OCI-LY1 (cell line): Measurements from ENCODE around the gene SPATA18.

ENCODE experiments used
- H2AFZ ChIP-seq: fragments of 200-600 bp; sonication (generic), shearing (Covaris generic); 2 replicates; pipeline ENCODE4 v1.6.0; 2014; ENCODE audit warnings: antibody characterized with exemption, mild to moderate bottlenecking, low read length
- H3F3A ChIP-seq: fragments of 200-600 bp; sonication (generic), shearing (Covaris generic); 2 replicates; pipeline ENCODE4 v1.6.0; 2014; ENCODE audit warnings: mild to moderate bottlenecking, antibody characterized with exemption, low read length, moderate library complexity; ENCODE audit not compliant: insufficient read depth
- H3K27ac ChIP-seq: fragments of 200-600 bp; sonication (generic); 2 replicates; pipeline ENCODE4 v1.5.1; 2014; ENCODE audit warnings: low read length, mixed run types, mild to moderate bottlenecking, low read depth; ENCODE audit not compliant: poor library complexity, severe bottlenecking
- H3K27me3 ChIP-seq: fragments of 200-600 bp; sonication (generic); 2 replicates; pipeline ENCODE4 v1.6.0; 2014; ENCODE audit warnings: antibody characterized with exemption, mild to moderate bottlenecking, low read length, moderate library complexity; ENCODE audit not compliant: insufficient read depth
- H3K36me3 ChIP-seq: fragments of 200-600 bp; sonication (generic); 2 replicates; pipeline ENCODE4 v1.6.1; 2014; ENCODE audit warnings: mild to moderate bottlenecking, antibody characterized with exemption, low read length, moderate library complexity, mixed read lengths; ENCODE audit not compliant: insufficient read depth
- H3K4me1 ChIP-seq: fragments of 200-600 bp; sonication (generic); 2 replicates; pipeline ENCODE4 v1.5.1; 2014; ENCODE audit warnings: mild to moderate bottlenecking, low read length, moderate library complexity; ENCODE audit not compliant: insufficient read depth, severe bottlenecking
- H3K4me2 ChIP-seq: fragments of 200-600 bp; sonication (generic), shearing (Covaris generic); 2 replicates; pipeline ENCODE4 v1.6.1; 2014; ENCODE audit warnings: low read length
- H3K4me3 ChIP-seq: fragments of 200-600 bp; sonication (generic); 2 replicates; pipeline ENCODE4 v1.5.1; 2014; ENCODE audit warnings: low read length, low read depth, mild to moderate bottlenecking, mixed read lengths; ENCODE audit not compliant: poor library complexity, severe bottlenecking
- H3K79me2 ChIP-seq: fragments of 200-600 bp; shearing (Covaris generic); 2 replicates; pipeline ENCODE4 v1.6.1; 2016; ENCODE audit warnings: mixed run types, low read length, mixed read lengths; ENCODE audit not compliant: insufficient read depth
- H3K9ac ChIP-seq: fragments of 200-600 bp; sonication (generic), shearing (Covaris generic); 2 replicates; pipeline ENCODE4 v1.6.1; 2014; ENCODE audit warnings: mild to moderate bottlenecking, low read length, mixed read lengths
- H3K9me2 ChIP-seq: fragments of 200-600 bp; sonication (generic), shearing (Covaris generic); 2 replicates; pipeline ENCODE4 v1.6.1; 2014; ENCODE audit warnings: low read depth, mild to moderate bottlenecking, low read length, mixed read lengths
- H3K9me3 ChIP-seq: fragments of 200-600 bp; shearing (Covaris generic); 2 replicates; pipeline ENCODE4 v1.6.1; 2014; ENCODE audit warnings: low read length, mixed read lengths
- H4K20me1 ChIP-seq: fragments of 200-600 bp; sonication (generic), shearing (Covaris generic); 2 replicates; pipeline ENCODE4 v1.6.0; 2016; ENCODE audit warnings: mild to moderate bottlenecking, low read length; ENCODE audit not compliant: insufficient read depth
- EZH2 ChIP-seq: fragments of 200-600 bp; sonication (generic), shearing (Covaris generic); IDR thresholded peaks from 2 replicates; pipeline ENCODE4 v1.8.0; 2017; ENCODE audit warnings: borderline replicate concordance, mixed run types, mild to moderate bottlenecking, antibody characterized with exemption, low read length, moderate library complexity, mixed read lengths
- TF ChIP-seq, protein P1 (sequence below): fragments of 200-600 bp; sonication (generic), shearing (Covaris generic); IDR thresholded peaks from 2 replicates; pipeline ENCODE4 v1.5.1; 2017; ENCODE audit warnings: mild to moderate bottlenecking, antibody characterized with exemption, low read length, moderate library complexity, mixed read lengths

SPATA18 gene

GRCh38 chr4:52012651-52013050 is 38.5 kb upstream of the SPATA18 start:
- H3K4me3 ChIP-seq, result no peak overlapping the region
- no peaks in the 10 kb centered on the region for H3K27me3 ChIP-seq
- no peaks in the 10 kb centered on the region for H3K9me3 ChIP-seq
- no peaks in the 10 kb centered on the region for H3K79me2 ChIP-seq
- no peak overlapping the region for H3K4me2 ChIP-seq
- H3K27ac ChIP-seq, result no peak overlapping the region
- no peaks in the 10 kb centered on the region for H3K9me2 ChIP-seq
- H4K20me1 ChIP-seq, result no peaks in the 10 kb centered on the region
- H3K36me3 ChIP-seq, result no peaks in the 10 kb centered on the region
- H2AFZ ChIP-seq, result no peak overlapping the region
- no peaks in the 10 kb centered on the region for H3F3A ChIP-seq
- H3K4me1 ChIP-seq, result no peaks in the 10 kb centered on the region
- no peak overlapping the region for H3K9ac ChIP-seq
- TF ChIP-seq, protein P1, sequence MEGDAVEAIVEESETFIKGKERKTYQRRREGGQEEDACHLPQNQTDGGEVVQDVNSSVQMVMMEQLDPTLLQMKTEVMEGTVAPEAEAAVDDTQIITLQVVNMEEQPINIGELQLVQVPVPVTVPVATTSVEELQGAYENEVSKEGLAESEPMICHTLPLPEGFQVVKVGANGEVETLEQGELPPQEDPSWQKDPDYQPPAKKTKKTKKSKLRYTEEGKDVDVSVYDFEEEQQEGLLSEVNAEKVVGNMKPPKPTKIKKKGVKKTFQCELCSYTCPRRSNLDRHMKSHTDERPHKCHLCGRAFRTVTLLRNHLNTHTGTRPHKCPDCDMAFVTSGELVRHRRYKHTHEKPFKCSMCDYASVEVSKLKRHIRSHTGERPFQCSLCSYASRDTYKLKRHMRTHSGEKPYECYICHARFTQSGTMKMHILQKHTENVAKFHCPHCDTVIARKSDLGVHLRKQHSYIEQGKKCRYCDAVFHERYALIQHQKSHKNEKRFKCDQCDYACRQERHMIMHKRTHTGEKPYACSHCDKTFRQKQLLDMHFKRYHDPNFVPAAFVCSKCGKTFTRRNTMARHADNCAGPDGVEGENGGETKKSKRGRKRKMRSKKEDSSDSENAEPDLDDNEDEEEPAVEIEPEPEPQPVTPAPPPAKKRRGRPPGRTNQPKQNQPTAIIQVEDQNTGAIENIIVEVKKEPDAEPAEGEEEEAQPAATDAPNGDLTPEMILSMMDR, result no peak
- TF ChIP-seq EZH2, result no peak

GRCh38 chr4:52014903-52015302 is 36.2 kb upstream of the SPATA18 start:
- Histone ChIP-seq H3K4me2 (no peak overlapping the region), H3K4me1 (no peaks in the 10 kb centered on the region), H3K9me3 (no peaks in the 10 kb centered on the region), H3K27me3 (no peaks in the 10 kb centered on the region), H3K4me3 (no peak overlapping the region), H3K36me3 (no peaks in the 10 kb centered on the region), H2AFZ (no peak overlapping the region), H3K27ac (no peak overlapping the region), H3K79me2 (no peaks in the 10 kb centered on the region), H3K9me2 (no peaks in the 10 kb centered on the region), H3K9ac (no peak overlapping the region), H3F3A (no peaks in the 10 kb centered on the region), H4K20me1 (no peaks in the 10 kb centered on the region)
- TF ChIP-seq, protein P1, result no peak
- no peak for TF ChIP-seq EZH2

DNA sequence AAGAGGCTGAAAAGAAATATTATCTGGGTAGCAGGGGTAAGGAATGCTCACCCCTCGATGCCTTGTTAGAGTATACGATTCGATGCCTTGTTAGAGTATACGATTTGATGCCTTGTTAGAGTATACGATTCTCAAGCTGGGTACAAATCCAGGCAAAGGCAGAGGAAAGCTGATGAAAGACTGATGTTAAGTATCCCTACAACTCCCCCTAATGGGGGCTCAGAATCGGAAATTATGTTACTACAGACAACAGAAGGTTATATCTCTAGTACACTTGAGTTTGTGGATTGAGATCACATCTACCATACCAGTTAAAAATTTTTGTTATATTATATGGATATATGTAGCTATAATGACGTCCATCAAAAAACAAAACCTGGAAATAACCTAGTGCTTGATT is 35.7 kb upstream of the SPATA18 start:
- Histone ChIP-seq H2AFZ (no peak overlapping the region), H3K27ac (no peak overlapping the region), H3K36me3 (no peaks in the 10 kb centered on the region), H3K4me2 (no peak overlapping the region), H3K9me2 (no peaks in the 10 kb centered on the region), H3K9me3 (no peaks in the 10 kb centered on the region), H3K4me3 (no peak overlapping the region), H3K9ac (no peak overlapping the region), H4K20me1 (no peaks in the 10 kb centered on the region), H3K4me1 (no peaks in the 10 kb centered on the region), H3F3A (no peaks in the 10 kb centered on the region), H3K79me2 (no peaks in the 10 kb centered on the region), H3K27me3 (no peaks in the 10 kb centered on the region)
- TF ChIP-seq EZH2, result no peak
- TF ChIP-seq, protein P1, result peak; percentile 24; the same call in 1 of the 2 replicates
